Measurements from ENCODE around the gene TRAF1.

- TF ChIP-seq CTCF (IDR thresholded peaks at IDR 0.05) (no peak), POLR2A (IDR thresholded peaks at IDR 0.05) (no peak)
Measured at GRCh38 chr9:120951960-120952618, 25.5 kb upstream of the TRAF1 start.

Measured in Peyer's patch (tissue), 4 donors.